GM19324 (cell line): ENCODE results near the gene IFT80.

ENCODE experiments used
- ATAC-seq: cut with Tn5 transposase; IDR thresholded peaks from one replicate; pipeline ENCODE4 v1.9.1; 2021; ENCODE audit warnings: mild to moderate bottlenecking, moderate library complexity; ENCODE audit not compliant: unreplicated experiment, low FRiP score

Gene IFT80

GRCh38 chr3:160221019-160221418 lies 178.0 kb downstream of the IFT80 start:
- no peak for ATAC-seq

- ATAC-seq: no peak
Measured at GRCh38 chr3:160220038-160220437, 179.0 kb downstream of the IFT80 start.

- ATAC-seq: no peak
Measured at GRCh38 chr3:160218136-160218535, 180.9 kb downstream of the IFT80 start.

- ATAC-seq: no peak
Measured at GRCh38 chr3:160217675-160218074, 181.3 kb downstream of the IFT80 start.

- no peak for ATAC-seq
Measured at GRCh38 chr3:160213191-160213590, 185.8 kb downstream of the IFT80 start.

- ATAC-seq: no peak
Measured at GRCh38 chr3:160210799-160211221, 188.2 kb downstream of the IFT80 start.

GRCh38 chr3:160210341-160210740 lies 188.7 kb downstream of the IFT80 start:
- ATAC-seq: no peak
